CD14-positive monocyte (primary cell): ENCODE results near the gene NCBP3. TPM values are rescaled to one million over a fixed set of nuclear protein-coding genes. Genes with fewer than 3 reads are reported as not detected.

Experiments
- DNase-seq, 3 donors: peaks; one replicate each; pipeline ENCODE4 v3.0.0-alpha.2; 2011 to 2022
- H2AFZ ChIP-seq: 2 replicates; pipeline ENCODE4 v1.6.0; 2012; ENCODE audit warnings: mild to moderate bottlenecking, low read depth, low read length, inconsistent platforms; ENCODE audit not compliant: insufficient read depth, poor library complexity, severe bottlenecking
- H3K27ac ChIP-seq, 2 donors: 1 replicate in 1 of 2; 2 replicates in 1 of 2; pipeline ENCODE4 v1.5.1; 2012 to 2013; ENCODE audit warnings: low read length in 2 of 2, control low read depth in 1 of 2, inconsistent platforms in 1 of 2, low read depth in 1 of 2, mild to moderate bottlenecking in 1 of 2
- H3K27me3 ChIP-seq, 2 donors: one replicate each; pipeline versions ENCODE4 v1.6.0 to v1.6.1; 2011 to 2013; ENCODE audit warnings: low read length in 2 of 2; ENCODE audit not compliant: control insufficient read depth in 2 of 2, insufficient read depth in 2 of 2
- H3K36me3 ChIP-seq, 2 donors: replicated peaks in 1 of 2; 1 replicate in 1 of 2; 2 replicates in 1 of 2; pipeline versions ENCODE4 v1.5.1 to v1.6.1; 2012 to 2013; ENCODE audit warnings: low read length in 2 of 2, control low read depth in 1 of 2, inconsistent platforms in 1 of 2, mild to moderate bottlenecking in 1 of 2; ENCODE audit not compliant: insufficient read depth in 2 of 2, control insufficient read depth in 1 of 2
- H3K4me1 ChIP-seq, 2 donors: 1 replicate in 1 of 2; 2 replicates in 1 of 2; pipeline versions ENCODE4 v1.5.1 to v1.6.1; 2012 to 2013; ENCODE audit warnings: low read length in 2 of 2, control low read depth in 1 of 2, inconsistent platforms in 1 of 2, mild to moderate bottlenecking in 1 of 2, moderate library complexity in 1 of 2; ENCODE audit not compliant: insufficient read depth in 2 of 2, control insufficient read depth in 1 of 2
- H3K4me2 ChIP-seq: replicated peaks from 2 replicates; pipeline ENCODE3; 2012; ENCODE audit warnings: low read length, moderate library complexity, mild to moderate bottlenecking; ENCODE audit not compliant: poor library complexity, severe bottlenecking; ENCODE audit errors: extremely low read depth
- H3K4me3 ChIP-seq, 3 experiments: fragments of 200-600 bp in 1 of 3; sonication (generic) in 1 of 3; replicated peaks in 1 of 3; 1 replicate in 2 of 3; 2 replicates in 1 of 3; pipeline ENCODE4 v1.5.1; 2011 to 2013; ENCODE audit warnings: low read length in 3 of 3, mild to moderate bottlenecking in 3 of 3, control low read depth in 2 of 3, low read depth in 2 of 3, inconsistent platforms in 1 of 3, moderate library complexity in 1 of 3
- H3K79me2 ChIP-seq: 2 replicates; pipeline ENCODE4 v1.6.0; 2012; ENCODE audit warnings: mild to moderate bottlenecking, control low read depth, inconsistent platforms, low read length, moderate library complexity; ENCODE audit not compliant: insufficient read depth
- H3K9ac ChIP-seq: 2 replicates; pipeline ENCODE4 v1.6.0; 2017; ENCODE audit warnings: low read length, mild to moderate bottlenecking; ENCODE audit not compliant: insufficient read depth, poor library complexity, severe bottlenecking
- H3K9me3 ChIP-seq, 2 donors: replicated peaks in 1 of 2; 1 replicate in 1 of 2; 2 replicates in 1 of 2; pipeline versions ENCODE4 v1.5.1 to v1.6.1; 2012 to 2013; ENCODE audit warnings: low read length in 2 of 2, control low read depth in 1 of 2; ENCODE audit not compliant: control insufficient read depth in 1 of 2, insufficient read depth in 1 of 2
- H4K20me1 ChIP-seq: 2 replicates; pipeline ENCODE4 v1.6.0; 2012; ENCODE audit warnings: mild to moderate bottlenecking, low read length, control low read depth, moderate library complexity; ENCODE audit not compliant: insufficient read depth
- H3K27ac Mint-ChIP-seq, 7 donors: one replicate each; pipeline ENCODE4 v1.8.0; 2020; ENCODE audit warnings: mild to moderate bottlenecking in 7 of 7, mixed read lengths in 7 of 7, moderate library complexity in 6 of 7, inconsistent platforms in 2 of 7
- H3K27me3 Mint-ChIP-seq, 3 donors: one replicate each; pipeline ENCODE4 v1.8.0; 2021 to 2022; ENCODE audit warnings: low read depth in 3 of 3, mild to moderate bottlenecking in 3 of 3, mixed read lengths in 3 of 3, moderate library complexity in 3 of 3, inconsistent platforms in 1 of 3
- H3K36me3 Mint-ChIP-seq, 2 donors: one replicate each; pipeline ENCODE4 v1.8.0; 2020; ENCODE audit warnings: mixed read lengths in 2 of 2, inconsistent platforms in 1 of 2, mild to moderate bottlenecking in 1 of 2
- H3K4me1 Mint-ChIP-seq: one replicate; pipeline ENCODE4 v1.8.0; 2020; ENCODE audit warnings: mild to moderate bottlenecking, mixed read lengths
- H3K4me3 Mint-ChIP-seq, 2 donors: one replicate each; pipeline ENCODE4 v1.8.0; 2020; ENCODE audit warnings: mild to moderate bottlenecking in 2 of 2, mixed read lengths in 2 of 2, moderate library complexity in 1 of 2
- H3K9me3 Mint-ChIP-seq, 7 donors: one replicate each; pipeline ENCODE4 v1.8.0; 2020 to 2022; ENCODE audit warnings: mixed read lengths in 7 of 7, mild to moderate bottlenecking in 6 of 7, moderate library complexity in 6 of 7, inconsistent platforms in 2 of 7
- CTCF ChIP-seq: fragments of 200-600 bp; IDR thresholded peaks from one replicate; pipeline ENCODE4 v1.8.0; 2022; ENCODE audit warnings: antibody characterized with exemption, mild to moderate bottlenecking
- WGBS: methylation state at CpG from one replicate; pipeline ENCODE4 v1.1.5; 2013; ENCODE audit warnings: missing lambda C conversion rate; ENCODE audit not compliant: insufficient coverage; 5-methylcytosine and 5-hydroxymethylcytosine counted together
- intact Hi-C, 2 donors: fragments of 100-400 bp; cut with micrococcal nuclease; formaldehyde crosslinking; loops; one replicate each; pipeline versions ENCODE4 v1.15.0 to v1.15.1; 2023
- polyA plus RNA-seq, 3 donors: library from polyadenylated mRNA; depleted of rRNA in 1 of 3; unstranded in 2 of 3; stranded (reverse) in 1 of 3; fragments of 300-500 nt in 2 of 3; fragments of >200 nt in 1 of 3; fragmentation: Illumina TruSeq in 2 of 3; gene quantifications; 1 replicate in 2 of 3; 2 replicates in 1 of 3; pipeline ENCODE4 v1.2.3, GENCODE V29; 2012 to 2021

NCBP3 gene
- polyA plus RNA-seq, 3 donors = 4.9 to 19.0 (median 8.5) TPM

DNA sequence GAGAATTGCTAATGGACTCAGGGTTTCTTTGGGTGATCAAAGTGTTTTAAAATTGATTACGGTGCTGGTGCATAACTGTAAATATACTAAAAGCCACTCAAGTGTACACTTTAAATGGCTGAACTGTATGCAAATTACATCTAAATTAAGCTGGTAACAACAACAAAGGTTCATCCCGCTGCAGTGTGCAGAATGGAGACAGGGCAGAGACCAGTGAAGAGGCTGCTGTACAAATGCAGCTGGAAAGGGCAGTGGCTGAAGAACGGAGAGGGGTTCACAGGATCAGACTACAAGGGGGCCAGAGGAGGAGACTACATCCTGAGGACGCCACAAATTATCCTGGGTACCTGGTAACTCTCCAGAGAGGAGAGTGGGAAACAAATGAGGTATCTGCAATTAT lies 36.0 kb downstream of the NCBP3 start:
- Histone ChIP-seq H3K36me3 (peaks cover 81 to 87% of the 10 kb centered on the region in 2 donors), H2AFZ (no peak overlapping the region), H3K4me2 (no peak overlapping the region), H3K4me1 (no peaks in the 10 kb centered on the region), H3K4me3 (no peak overlapping the region), H3K79me2 (no peaks in the 10 kb centered on the region), H3K27me3 (no peaks in the 10 kb centered on the region), H3K27ac (peak overlapping the region in 1 of 2 donors; percentile 1), H3K9me3 (no peaks in the 10 kb centered on the region), H3K9ac (no peak overlapping the region), H4K20me1 (no peaks in the 10 kb centered on the region)
- Mint-ChIP-seq H3K36me3 (peaks cover 83 to 88% of the 10 kb centered on the region in 2 donors), H3K27me3 (peaks cover 0 to 4% (median 1%) of the 10 kb centered on the region in 3 donors), H3K27ac (peak overlapping the region in 4 of 7 donors; percentile 42 to 75 (median 46)), H3K9me3 (no peaks in the 10 kb centered on the region), H3K4me3 (no peak overlapping the region), H3K4me1 (peaks cover 3% of the 10 kb centered on the region)
- DNase-seq = no peak
- WGBS = 100% methylated on average over 1 of the region's 4 CpGs
- intact Hi-C loops = no loop called here
- no peak for TF ChIP-seq CTCF

- DNase-seq = no peak
- Histone ChIP-seq H3K9ac (no peak overlapping the region), H3K36me3 (peaks cover 72 to 78% of the 10 kb centered on the region in 2 donors), H3K4me2 (no peak overlapping the region), H3K79me2 (no peaks in the 10 kb centered on the region), H3K27ac (no peak overlapping the region), H4K20me1 (no peaks in the 10 kb centered on the region), H3K4me3 (no peak overlapping the region), H3K4me1 (peaks cover 6 to 8% of the 10 kb centered on the region in 2 donors), H3K9me3 (no peaks in the 10 kb centered on the region), H3K27me3 (no peaks in the 10 kb centered on the region), H2AFZ (no peak overlapping the region)
- Mint-ChIP-seq H3K27ac (no peak overlapping the region), H3K36me3 (peaks cover 74 to 79% of the 10 kb centered on the region in 2 donors), H3K4me3 (no peak overlapping the region), H3K9me3 (no peaks in the 10 kb centered on the region), H3K4me1 (peaks cover 6% of the 10 kb centered on the region), H3K27me3 (peaks cover 0 to 4% (median 1%) of the 10 kb centered on the region in 3 donors)
- no peak for TF ChIP-seq CTCF
- WGBS = 100% methylated on average over 1 of the region's 4 CpGs
- intact Hi-C loops = no loop called here
Observed at GRCh38 chr17:3809135-3809534, 36.9 kb downstream of the NCBP3 start.
